OCI-LY7 (cell line): Measurements from ENCODE around the gene GPS2.

Experiments
- EZH2phosphoT487 ChIP-seq: fragments of 200-600 bp; sonication (generic); IDR thresholded peaks from 2 replicates; pipeline ENCODE4 v1.6.1; 2018; ENCODE audit warnings: low read depth, borderline replicate concordance, mild to moderate bottlenecking, mixed run types, antibody characterized with exemption, low read length, moderate library complexity, mixed read lengths
- TF ChIP-seq, protein P1 (sequence below): fragments of 200-600 bp; sonication (generic); conservative IDR thresholded peaks from 2 replicates; pipeline ENCODE4 v1.5.1; 2014; ENCODE audit warnings: mild to moderate bottlenecking, antibody characterized with exemption, low read length, moderate library complexity, mixed read lengths

DNA sequence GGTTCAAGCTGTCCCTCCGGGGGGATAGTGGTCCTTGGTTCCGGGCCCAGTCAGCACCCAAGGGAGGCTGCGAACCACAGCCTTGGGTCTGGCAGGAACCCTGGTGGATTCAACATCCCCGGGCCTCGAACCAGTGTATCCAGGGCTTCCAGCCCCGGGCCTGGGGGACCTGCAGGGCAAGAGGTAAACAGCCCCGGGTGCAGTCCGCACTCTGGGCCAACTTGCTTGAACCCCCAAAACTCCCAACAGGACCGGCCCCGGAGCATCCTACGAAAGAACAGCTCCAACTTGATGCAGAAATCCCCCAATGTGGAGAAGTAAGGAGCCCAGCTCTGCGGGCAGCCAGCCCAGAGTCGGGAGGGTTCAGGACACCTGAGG is 15.5 kb upstream of the GPS2 start:
- TF ChIP-seq, protein P1, sequence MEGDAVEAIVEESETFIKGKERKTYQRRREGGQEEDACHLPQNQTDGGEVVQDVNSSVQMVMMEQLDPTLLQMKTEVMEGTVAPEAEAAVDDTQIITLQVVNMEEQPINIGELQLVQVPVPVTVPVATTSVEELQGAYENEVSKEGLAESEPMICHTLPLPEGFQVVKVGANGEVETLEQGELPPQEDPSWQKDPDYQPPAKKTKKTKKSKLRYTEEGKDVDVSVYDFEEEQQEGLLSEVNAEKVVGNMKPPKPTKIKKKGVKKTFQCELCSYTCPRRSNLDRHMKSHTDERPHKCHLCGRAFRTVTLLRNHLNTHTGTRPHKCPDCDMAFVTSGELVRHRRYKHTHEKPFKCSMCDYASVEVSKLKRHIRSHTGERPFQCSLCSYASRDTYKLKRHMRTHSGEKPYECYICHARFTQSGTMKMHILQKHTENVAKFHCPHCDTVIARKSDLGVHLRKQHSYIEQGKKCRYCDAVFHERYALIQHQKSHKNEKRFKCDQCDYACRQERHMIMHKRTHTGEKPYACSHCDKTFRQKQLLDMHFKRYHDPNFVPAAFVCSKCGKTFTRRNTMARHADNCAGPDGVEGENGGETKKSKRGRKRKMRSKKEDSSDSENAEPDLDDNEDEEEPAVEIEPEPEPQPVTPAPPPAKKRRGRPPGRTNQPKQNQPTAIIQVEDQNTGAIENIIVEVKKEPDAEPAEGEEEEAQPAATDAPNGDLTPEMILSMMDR, result no peak
- TF ChIP-seq EZH2phosphoT487, result no peak
